Type B pancreatic cell (in vitro differentiated cells): ENCODE results near the gene CEP162. TPM values are rescaled to one million over a fixed set of nuclear protein-coding genes. Genes with fewer than 3 reads are reported as not detected.
A peak's percentile ranks its signal among the peaks of the same experiment; 100 is the strongest.
"Not testable (repeated sequence)": the region's sequence is repeated elsewhere in the genome, so short reads cannot be mapped to it uniquely, and the experiment has no call there.

ENCODE experiments used
- DNase-seq: peaks from one replicate; pipeline ENCODE4 v3.0.0; 2021; ENCODE audit warnings: mixed read lengths; ENCODE audit not compliant: unreplicated experiment; ENCODE audit errors: extremely low spot score
- H3K27ac Mint-ChIP-seq: 2 replicates; pipeline ENCODE4 v1.8.0; 2021; ENCODE audit warnings: mild to moderate bottlenecking, mixed read lengths
- H3K27me3 Mint-ChIP-seq: 2 replicates; pipeline ENCODE4 v1.8.0; 2021; ENCODE audit warnings: mixed read lengths
- H3K36me3 Mint-ChIP-seq: 2 replicates; pipeline ENCODE4 v1.8.0; 2021; ENCODE audit warnings: mixed read lengths
- H3K4me1 Mint-ChIP-seq: one replicate; pipeline ENCODE4 v1.8.0; 2021; ENCODE audit warnings: mixed read lengths; ENCODE audit not compliant: unreplicated experiment
- H3K4me3 Mint-ChIP-seq: 2 replicates; pipeline ENCODE4 v1.8.0; 2021; ENCODE audit warnings: mild to moderate bottlenecking, mixed read lengths
- H3K9me3 Mint-ChIP-seq: 2 replicates; pipeline ENCODE4 v1.8.0; 2021; ENCODE audit warnings: mixed read lengths
- CTCF ChIP-seq: fragments of 200-600 bp; sonication (generic); conservative IDR thresholded peaks from 2 replicates; pipeline ENCODE4 v1.5.0; 2021; ENCODE audit warnings: antibody characterized with exemption, mild to moderate bottlenecking
- total RNA-seq: library from RNA; stranded (reverse); gene quantifications from 2 replicates; pipeline ENCODE4 v1.2.1, GENCODE V29; 2021; ENCODE audit warnings: low replicate concordance

CEP162 gene
- total RNA-seq, 1 donor from 2014 or later, result 17.2 TPM

- H3K36me3 Mint-ChIP-seq, result no peaks in the 10 kb centered on the region
- no peak for TF ChIP-seq CTCF
- no peak overlapping the region for H3K4me3 Mint-ChIP-seq
- H3K27ac Mint-ChIP-seq, result no peak overlapping the region
- H3K9me3 Mint-ChIP-seq, result no peaks in the 10 kb centered on the region
- DNase-seq, result no peak
- peaks cover 11% of the 10 kb centered on the region for H3K4me1 Mint-ChIP-seq
- H3K27me3 Mint-ChIP-seq, result no peaks in the 10 kb centered on the region
These were observed 3.2 kb downstream of the CEP162 start for GRCh38 chr6:84224251-84224650.

GRCh38 chr6:84223608-84224007 lies 3.8 kb downstream of the CEP162 start:
- H3K4me3 Mint-ChIP-seq, H3K27ac Mint-ChIP-seq, DNase-seq, H3K9me3 Mint-ChIP-seq, H3K27me3 Mint-ChIP-seq, H3K36me3 Mint-ChIP-seq: not testable (repeated sequence)
- peaks cover 11% of the 10 kb centered on the region for H3K4me1 Mint-ChIP-seq

GRCh38 chr6:84222426-84222825 lies 5.0 kb downstream of the CEP162 start:
- no peak for TF ChIP-seq CTCF
- Mint-ChIP-seq H3K4me1 (peaks cover 11% of the 10 kb centered on the region), H3K9me3 (no peaks in the 10 kb centered on the region), H3K27me3 (no peaks in the 10 kb centered on the region), H3K4me3 (no peak overlapping the region), H3K36me3 (no peaks in the 10 kb centered on the region), H3K27ac (no peak overlapping the region)
- DNase-seq, result no peak

- TF ChIP-seq CTCF, result peak; percentile 83
- no peaks in the 10 kb centered on the region for H3K36me3 Mint-ChIP-seq
- H3K27me3 Mint-ChIP-seq, result no peaks in the 10 kb centered on the region
- no peak for DNase-seq
- H3K4me1 Mint-ChIP-seq, result peaks cover 4% of the 10 kb centered on the region
- H3K4me3 Mint-ChIP-seq, result no peak overlapping the region
- H3K27ac Mint-ChIP-seq, result no peak overlapping the region
- no peaks in the 10 kb centered on the region for H3K9me3 Mint-ChIP-seq
These were observed 6.5 kb downstream of the CEP162 start for GRCh38 chr6:84220809-84221409.

- Mint-ChIP-seq H3K36me3 (no peaks in the 10 kb centered on the region), H3K4me1 (no peaks in the 10 kb centered on the region), H3K27ac (no peak overlapping the region), H3K27me3 (no peaks in the 10 kb centered on the region), H3K4me3 (no peak overlapping the region), H3K9me3 (no peaks in the 10 kb centered on the region)
- no peak for TF ChIP-seq CTCF
- DNase-seq, result no peak
These were observed 9.4 kb downstream of the CEP162 start for GRCh38 chr6:84218091-84218490.

GRCh38 chr6:84213217-84213616 lies 14.2 kb downstream of the CEP162 start:
- Mint-ChIP-seq H3K4me1 (no peaks in the 10 kb centered on the region), H3K36me3 (peaks cover 9% of the 10 kb centered on the region), H3K27me3 (no peaks in the 10 kb centered on the region), H3K4me3 (no peak overlapping the region), H3K9me3 (no peaks in the 10 kb centered on the region), H3K27ac (no peak overlapping the region)
- TF ChIP-seq CTCF, result no peak
- no peak for DNase-seq
